ENCODE data around the gene FXYD6.

FXYD6 gene

DNA sequence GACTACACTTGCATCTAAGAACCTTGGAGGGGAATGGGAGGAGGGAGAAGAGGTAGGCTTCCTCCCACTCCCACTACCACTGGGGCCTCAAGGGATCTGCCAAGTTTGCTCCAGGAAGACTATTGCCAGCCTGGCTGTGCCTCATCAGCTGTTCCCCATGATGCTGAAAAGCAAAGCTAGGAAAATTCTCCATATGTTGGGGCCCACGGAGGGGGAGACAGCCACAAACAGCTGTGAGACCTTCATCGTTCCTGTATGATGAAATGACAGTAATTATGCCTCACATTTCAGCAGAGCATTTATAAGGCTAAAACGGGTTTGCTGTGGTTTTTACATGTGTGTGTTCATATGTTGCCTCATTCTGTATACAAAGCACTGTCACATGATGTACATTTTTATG, 86.2 kb downstream of the FXYD6 start:
- Histone ChIP-seq H3K4me3 (ENCODE audit: low read depth in 1 of 5, low read length in 5 of 5) (no peak overlapping the region), H3K9me3 (ENCODE audit: control insufficient read depth in 5 of 5, low read length in 5 of 5) (no peaks in the 10 kb centered on the region), H3K36me3 (ENCODE audit: control insufficient read depth in 5 of 5, insufficient read depth in 5 of 5, low read length in 5 of 5) (no peaks in the 10 kb centered on the region), H3K27me3 (ENCODE audit: control insufficient read depth in 5 of 5, insufficient read depth in 4 of 5, low read length in 5 of 5) (peaks cover 17 to 27% (median 24%) of the 10 kb centered on the region in 5 donors), H3K9ac (ENCODE audit: low read length in 5 of 5) (no peak overlapping the region), H3K27ac (ENCODE audit: low read depth, low read length) (no peak overlapping the region), H3K4me1 (ENCODE audit: control insufficient read depth in 5 of 5, insufficient read depth in 5 of 5, low read length in 5 of 5) (no peaks in the 10 kb centered on the region)

DNA sequence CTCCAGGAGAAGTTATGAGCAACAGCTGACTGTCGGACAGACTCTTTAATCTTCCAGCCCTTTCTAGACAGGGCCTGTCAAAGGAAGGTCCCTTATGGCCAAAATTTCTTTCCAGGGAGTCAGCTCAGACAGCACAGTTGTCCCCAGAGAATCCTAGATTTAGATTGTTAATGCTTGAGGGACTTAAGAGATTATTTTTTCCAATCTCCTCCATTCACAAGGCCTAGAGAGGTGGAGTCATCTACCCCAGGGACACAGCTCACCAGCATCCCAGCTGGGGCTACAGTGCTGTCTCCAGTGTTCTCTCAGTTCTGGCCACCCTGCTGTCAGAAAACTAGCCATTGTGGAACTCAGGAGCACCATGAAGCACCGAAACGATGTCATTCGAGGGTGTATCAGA, 87.2 kb downstream of the FXYD6 start:
- Histone ChIP-seq H3K4me1 (ENCODE audit: control insufficient read depth in 5 of 5, insufficient read depth in 5 of 5, low read length in 5 of 5) (no peaks in the 10 kb centered on the region), H3K9me3 (ENCODE audit: control insufficient read depth in 5 of 5, low read length in 5 of 5) (no peaks in the 10 kb centered on the region), H3K4me3 (ENCODE audit: low read depth in 1 of 5, low read length in 5 of 5) (no peak overlapping the region), H3K36me3 (ENCODE audit: control insufficient read depth in 5 of 5, insufficient read depth in 5 of 5, low read length in 5 of 5) (no peaks in the 10 kb centered on the region), H3K9ac (ENCODE audit: low read length in 5 of 5) (no peak overlapping the region), H3K27ac (ENCODE audit: low read depth, low read length) (no peak overlapping the region), H3K27me3 (ENCODE audit: control insufficient read depth in 5 of 5, insufficient read depth in 4 of 5, low read length in 5 of 5) (peaks cover 16 to 22% (median 20%) of the 10 kb centered on the region in 5 donors)
